Globus pallidus (tissue), 1 donor: ENCODE measurements around the gene MYCBP2.
"Not testable (repeated sequence)": the region's sequence is repeated elsewhere in the genome, so short reads cannot be mapped to it uniquely, and the experiment has no call there.

Experiments
- DNase-seq: peaks from one replicate; pipeline ENCODE4 v3.0.0-alpha.2; 2015; ENCODE audit warnings: low spot score

Gene MYCBP2

DNA sequence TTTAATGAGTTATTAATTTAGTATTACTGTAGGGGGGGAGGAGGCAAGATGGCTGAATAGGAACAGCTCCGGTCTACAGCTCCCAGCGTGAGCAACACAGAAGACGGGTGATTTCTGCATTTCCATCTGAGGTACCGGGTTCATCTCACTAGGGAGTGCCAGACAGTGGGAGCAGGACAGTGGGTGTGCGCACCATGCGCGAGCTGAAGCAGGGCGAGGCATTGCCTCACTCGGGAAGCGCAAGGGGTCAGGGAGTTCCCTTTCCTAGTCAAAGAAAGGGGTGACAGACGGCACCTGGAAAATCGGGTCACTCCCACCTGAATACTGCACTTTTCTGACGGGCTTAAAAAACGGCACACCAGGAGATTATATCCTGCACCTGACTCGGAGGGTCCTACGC is 127.9 kb downstream of the MYCBP2 start:
- DNase-seq = not testable (repeated sequence)

DNA sequence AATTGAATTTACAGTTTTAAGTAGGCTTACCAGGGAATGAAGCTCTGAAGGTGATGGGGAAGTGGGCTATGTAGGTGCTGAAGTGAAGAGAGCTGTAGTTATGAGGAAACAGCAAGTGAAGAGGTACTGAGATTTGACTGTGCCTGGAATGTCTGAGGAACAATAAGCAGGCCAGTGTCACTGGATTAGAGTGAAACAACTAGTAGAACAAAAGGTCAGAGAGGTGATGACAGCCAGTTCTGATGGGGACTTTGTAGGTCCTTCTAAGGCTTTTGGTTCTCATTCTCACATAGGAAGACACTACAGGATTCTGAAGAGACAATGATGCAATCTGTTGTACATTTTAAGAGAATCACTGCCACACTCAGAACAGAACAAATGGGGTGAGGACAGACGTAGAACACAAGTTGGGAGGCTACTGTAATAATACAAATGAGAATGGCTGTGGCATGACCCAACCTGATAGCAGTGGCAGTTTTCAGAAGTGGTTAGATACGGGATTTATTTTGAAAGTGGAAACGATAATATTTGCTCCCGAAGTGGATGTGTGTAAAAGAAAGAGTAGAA is 130.8 kb downstream of the MYCBP2 start:
- no peak for DNase-seq

DNA sequence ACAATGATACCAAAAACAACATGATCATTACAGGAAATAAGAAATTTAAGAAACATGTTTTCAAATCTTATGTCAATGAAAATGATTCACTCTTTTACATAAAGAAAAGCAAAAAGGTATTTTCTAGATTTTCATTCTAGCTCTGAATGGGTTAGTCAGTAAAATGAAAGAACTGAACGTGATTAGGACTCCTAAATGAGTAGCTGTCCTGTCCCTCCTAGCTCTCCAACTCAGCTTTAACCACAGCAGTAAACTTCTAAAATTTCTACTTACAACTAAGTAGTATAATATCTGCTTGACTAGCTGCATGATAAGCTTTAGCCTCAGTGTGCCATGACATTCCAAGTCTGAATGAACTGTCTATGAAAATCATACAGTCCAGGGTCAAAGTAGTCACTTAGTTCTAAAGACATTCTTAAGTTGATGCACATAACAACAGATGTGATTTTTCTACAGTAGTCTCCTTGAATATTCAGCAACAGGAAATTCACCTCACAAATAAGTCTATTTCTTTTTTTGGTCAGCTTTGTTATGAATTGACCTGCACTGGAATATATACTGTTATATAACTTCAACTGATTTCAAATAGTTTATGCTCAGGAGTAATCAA is 136.4 kb downstream of the MYCBP2 start:
- no peak for DNase-seq

DNA sequence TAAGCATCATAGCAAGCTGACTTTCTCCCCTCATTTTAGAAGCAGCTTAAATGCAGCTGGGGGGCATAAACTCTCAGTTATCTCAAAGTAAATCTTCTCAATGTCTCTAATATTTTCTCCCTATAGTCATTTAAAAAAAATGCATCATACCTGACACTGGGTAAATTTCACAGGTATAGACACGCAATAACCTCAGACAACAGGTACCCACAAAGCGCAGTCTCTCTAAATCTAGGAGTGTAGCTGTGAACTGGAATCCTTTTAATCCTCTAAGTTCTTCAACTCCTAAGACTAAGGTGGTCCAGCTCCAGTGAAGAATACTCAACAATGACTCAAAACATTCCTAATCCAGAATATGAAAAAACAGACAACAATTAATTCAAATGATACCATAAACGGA is 141.2 kb downstream of the MYCBP2 start:
- DNase-seq = no peak

DNA sequence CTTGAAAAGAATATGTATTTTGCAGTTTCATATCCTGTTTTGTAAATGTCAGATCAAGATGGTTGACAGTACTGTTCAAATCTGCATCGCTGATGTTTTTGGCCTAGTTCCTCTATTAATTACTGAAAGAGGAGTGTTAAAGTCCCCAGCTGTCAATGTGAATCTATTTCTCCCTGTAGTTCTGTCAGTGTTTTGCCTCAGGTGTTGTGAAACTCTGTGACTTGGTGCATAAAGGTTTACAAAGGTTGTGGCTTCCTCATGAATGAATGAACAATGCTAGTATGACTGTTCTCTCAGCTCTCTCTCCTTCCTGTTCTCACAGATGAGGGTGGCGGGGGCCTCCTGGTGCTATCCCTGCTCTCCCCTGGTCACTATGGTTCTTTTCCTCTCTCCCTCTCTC is 142.4 kb downstream of the MYCBP2 start:
- DNase-seq = no peak

DNA sequence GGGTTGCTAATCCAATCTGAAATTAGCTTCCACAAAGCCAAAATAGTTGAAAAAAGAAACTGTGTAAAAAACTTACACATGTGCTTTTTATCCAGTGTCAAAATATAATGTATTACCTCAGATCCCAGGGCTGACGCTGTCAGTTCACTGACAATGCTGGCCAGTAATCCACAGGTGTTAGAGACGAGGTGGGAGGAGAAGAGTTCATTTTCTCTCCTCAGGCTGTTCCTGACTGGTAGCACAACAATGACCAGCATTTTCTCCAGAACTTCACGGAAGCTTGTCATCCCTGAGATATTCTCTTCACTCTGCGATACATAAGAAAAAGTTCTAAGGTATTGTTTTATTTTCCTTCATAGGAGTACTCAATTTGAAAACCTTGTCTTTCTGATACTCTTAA is 146.9 kb downstream of the MYCBP2 start:
- DNase-seq = no peak

DNA sequence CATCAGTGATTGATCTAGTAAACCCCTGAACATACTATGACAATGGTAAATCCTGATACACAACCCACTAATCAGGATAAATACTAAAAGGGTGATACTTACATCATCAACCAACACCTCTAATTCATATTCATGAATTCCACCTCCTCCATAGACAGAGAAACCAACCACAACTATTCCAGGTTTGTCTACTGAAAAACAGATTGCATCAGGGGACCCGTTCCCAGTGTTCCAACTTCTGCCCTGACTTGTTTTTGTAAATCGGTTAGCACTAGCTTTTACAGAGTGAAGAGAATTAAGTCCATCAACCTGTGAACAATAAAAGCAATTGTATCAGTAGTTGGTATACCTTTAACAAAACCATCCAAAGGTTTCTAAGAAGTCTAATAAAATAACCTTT is 149.2 kb downstream of the MYCBP2 start:
- no peak for DNase-seq

DNA sequence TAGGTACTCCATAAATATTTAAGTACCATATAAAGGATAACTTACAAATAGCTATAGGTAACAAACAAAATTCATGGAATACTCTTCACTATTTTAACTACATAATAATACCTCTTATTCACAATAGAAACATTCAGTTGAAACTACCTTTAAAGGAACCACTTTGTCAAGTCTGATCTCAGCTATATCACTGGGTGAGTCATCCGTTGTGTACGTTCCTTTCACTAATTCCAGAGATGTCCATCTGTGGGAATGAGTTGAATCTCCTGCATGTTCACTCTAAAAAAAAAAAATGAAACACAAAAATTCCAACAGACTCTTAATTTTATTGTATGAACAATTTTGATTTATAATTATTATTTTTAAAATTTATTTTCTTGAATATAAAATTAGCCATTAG is 150.5 kb downstream of the MYCBP2 start:
- no peak for DNase-seq

DNA sequence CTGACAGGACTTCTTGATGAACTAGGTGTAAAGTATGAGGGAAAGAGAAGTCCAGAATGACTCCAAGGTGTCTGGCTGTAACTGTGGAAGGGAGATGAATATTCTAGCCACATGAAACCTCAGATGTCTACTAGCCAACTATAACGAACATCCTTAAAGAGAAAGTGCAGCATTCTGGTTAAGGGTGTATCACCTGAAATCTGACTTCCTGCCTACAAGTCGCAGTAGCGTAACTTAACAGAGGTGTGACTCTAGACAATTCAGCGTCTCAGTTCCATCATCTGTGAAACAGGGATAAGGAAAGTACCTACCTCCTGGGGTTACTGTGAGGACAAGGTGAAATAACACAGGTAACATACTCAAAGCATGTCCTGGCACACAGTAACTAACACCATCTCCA is 154.2 kb downstream of the MYCBP2 start:
- no peak for DNase-seq

DNA sequence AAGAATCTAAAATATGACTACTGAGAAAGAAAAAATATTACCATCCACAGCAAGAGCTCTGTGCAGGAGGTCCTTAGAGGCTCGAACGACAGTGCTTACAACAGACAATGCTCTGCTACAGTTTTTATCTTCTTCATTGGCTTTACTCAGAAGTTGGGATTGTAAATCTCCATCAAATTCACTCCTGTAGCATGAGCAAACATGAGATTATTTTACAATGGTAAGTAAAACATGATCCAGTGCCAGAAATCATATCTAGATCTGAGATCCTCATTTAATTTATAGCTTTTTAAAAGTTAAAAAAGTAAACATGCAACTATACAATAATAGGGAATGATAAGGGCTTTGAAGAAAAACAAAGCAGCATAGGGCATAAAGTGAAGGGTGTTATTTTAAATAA is 155.4 kb downstream of the MYCBP2 start:
- no peak for DNase-seq

DNA sequence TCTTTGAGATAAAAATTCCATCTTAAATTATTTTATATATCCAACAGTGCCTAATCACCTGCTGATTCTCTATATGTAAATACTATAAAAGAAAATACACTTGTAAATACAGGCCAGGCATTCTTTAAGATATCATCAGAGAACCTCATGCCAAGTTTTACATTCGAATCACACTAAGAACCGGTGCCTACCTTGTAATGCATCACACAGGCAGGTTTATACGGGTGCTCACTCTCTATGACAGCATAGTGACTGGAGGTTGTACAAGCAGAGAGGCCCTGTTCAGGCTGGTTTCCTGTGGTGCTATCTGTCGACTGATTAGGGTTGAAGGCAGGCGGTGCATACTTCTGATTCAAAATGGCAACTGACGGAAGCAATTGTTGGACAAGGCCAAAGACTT is 158.7 kb downstream of the MYCBP2 start:
- DNase-seq = no peak

DNA sequence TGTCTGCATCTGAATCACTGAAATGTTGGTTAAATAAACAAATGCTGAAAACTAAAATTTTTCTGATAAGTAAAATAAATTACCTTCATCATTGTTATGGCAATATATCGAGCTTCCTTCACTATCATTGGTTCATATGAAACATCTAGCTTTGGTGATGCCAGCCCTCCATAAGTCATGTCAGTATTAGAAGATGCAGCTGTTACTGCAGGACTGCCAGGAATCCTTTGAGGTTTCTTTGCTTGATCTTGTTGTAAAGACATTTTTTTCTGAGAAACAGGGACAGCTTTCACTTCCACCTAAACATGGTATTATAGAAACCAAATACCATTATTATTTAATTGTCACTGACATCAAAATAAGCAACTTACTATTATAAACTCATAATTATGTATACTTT is 176.2 kb downstream of the MYCBP2 start:
- DNase-seq = no peak

DNA sequence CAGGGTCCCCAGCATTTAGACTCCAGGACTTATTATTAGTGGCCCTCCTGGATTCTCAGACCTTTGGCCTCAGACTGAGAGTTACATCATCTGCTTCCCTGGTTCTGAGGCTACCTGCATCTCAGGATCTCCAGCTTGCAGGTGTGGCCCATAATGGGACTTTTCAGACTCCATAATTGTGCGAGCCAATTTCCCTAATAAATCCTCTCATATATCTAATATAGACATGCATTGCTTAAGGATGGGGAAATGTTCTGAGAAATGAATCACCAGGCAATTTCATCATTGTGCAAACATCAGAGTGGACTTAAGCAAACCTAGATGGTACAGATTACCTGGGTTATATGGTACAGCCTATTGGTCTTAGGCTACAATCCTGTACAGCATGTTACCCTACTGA is 183.5 kb downstream of the MYCBP2 start:
- DNase-seq = no peak

DNA sequence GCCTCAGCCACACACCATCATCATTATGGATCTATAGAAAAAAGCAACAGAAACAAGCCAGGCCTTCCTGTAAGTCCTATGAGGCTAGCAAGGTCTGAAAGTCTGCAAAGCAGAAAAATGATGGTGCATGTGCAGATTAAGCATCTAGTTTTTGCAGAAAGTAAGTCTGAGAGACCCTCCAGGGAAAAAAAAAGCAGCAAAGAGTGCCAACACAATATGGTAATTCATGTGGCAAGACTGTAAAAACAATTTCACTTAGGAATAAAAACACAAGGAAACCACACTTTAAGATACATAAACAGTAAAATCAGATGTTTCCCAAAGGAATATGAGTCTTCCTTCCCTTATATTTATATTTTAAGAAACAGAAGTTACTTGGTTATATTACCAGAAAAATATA is 187.6 kb downstream of the MYCBP2 start:
- no peak for DNase-seq

DNA sequence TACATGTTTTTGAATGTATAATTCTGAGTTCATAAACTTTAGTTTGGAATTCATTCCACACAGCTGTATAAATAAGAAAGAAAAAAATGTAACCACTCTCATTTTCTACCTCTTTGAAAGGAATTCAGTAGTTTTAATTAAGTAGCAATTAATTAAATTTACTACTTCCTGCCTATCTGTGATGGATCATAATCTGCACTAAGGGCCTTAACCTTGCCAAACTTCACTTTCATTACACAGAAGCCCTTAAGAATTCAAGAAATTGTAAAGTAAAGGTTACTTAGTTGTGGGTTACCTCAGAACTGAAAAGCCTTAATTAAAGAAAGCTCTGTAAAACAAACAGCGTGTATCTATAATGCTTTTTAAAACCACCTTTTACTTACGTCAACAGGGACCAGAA is 188.1 kb downstream of the MYCBP2 start:
- no peak for DNase-seq

DNA sequence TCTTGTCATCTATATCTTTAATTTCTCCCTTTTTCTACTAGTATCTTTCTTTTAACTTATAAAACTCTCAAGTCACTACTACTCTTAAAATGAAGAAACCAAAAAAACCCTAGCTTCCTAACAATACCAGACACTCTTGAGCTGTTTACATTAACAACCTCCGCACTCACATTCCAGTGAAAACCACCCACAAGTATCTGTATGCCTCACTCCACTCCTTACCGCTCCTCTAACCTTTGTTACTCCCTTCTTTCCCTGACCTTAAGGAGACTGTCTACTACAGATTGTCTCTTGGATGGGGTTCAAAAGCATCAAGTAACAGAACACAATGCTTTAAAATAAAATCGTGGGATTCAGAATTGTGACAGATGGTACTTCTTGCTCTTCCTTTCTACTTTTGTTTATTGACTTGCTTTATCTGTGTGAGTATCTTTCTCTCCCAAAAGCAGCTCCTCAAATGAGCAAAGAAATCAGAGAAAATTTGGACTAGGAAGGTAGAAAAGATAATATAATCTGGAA is 189.9 kb downstream of the MYCBP2 start:
- no peak for DNase-seq

DNA sequence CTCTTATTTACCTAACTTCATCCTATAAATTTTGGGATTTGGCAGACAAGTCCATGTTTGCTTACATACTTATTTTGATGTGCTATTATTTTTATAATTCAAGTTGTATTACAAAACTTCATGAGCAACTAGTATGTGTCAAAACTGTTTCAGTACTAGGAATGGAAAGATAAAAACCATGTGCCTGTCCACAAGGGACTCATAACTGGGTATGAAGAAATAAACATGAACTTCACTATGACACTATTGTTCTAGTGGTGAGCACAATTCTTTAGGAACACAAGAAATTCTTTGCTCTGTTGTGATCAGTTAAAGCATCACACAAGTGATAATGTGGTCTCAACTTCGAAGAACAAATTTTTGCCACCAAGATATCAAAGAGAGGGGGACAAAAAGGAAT is 202.5 kb downstream of the MYCBP2 start:
- DNase-seq = no peak

DNA sequence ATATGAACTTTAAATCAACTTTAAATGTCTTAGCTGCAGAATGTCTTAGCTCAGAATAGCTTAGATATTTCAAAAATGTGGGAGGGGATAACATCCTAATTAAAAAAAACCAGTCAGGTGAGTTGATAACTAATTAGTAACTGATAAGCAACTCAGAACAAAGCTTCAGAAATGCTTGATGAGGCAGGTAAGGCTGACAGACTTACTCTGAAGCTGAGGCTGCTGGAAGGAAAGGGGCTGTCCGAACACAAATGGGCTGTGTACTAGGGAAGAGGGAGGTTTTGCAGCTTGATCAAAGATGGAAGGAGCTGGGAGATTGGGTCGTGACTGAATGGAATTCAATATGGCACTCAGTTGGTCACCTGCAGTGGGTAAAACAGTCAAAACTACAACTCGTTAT is 208.8 kb downstream of the MYCBP2 start:
- DNase-seq = no peak

DNA sequence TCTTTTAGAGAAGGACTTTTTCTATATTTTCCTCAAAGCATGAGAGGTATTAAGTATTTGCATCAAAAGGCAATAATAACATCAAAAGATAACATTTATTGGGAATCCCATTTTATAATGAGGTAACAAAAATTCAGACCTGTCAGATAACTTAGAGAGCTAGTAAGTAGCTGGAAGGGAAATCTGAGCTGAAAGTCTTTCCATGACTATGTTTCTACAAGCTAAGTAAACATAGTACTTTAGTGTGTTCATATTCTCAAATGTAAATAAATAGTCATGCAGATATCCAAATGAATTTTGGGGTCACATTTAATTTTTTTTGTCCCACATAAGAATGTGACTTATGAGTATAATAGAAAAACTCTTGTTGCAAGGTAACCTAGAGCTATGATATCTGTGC is 212.6 kb downstream of the MYCBP2 start:
- DNase-seq = no peak

DNA sequence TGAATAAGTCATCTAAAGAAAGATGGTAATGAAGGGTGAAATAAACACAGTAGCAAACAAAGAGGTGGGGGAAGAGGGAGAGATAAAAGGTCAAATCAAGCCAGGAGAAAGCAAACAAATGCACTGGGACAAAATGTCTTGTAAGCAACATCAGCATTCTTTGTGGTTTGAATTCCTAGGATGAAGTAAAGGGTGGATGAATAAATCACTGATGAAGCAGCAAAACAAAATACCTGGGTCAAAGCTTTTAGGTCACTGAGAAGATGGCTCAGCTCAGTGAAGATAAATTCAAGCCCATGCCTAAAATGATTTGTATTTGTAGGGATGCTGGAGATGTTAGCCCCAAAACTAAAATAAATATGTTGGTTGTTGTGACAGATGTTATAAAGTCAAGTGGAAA is 213.4 kb downstream of the MYCBP2 start:
- no peak for DNase-seq

DNA sequence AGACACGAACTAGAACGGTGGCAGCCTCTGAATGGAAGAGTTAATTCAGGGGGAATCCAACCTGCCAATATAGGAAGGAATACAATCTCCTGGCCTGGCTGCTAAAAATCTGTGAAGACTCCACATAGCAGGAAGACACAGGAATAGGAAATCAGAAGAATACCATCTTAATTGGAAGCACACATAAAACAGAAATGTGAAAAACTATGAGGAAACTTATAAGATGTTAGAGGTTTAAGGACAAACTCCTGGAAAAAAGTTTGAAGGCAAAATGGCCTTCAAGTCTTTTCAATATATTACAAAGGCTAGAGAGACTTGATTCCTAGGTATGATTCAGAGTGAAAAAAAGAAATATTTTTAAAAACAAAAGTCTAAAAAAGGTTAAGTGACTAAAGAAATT is 221.8 kb downstream of the MYCBP2 start:
- no peak for DNase-seq

DNA sequence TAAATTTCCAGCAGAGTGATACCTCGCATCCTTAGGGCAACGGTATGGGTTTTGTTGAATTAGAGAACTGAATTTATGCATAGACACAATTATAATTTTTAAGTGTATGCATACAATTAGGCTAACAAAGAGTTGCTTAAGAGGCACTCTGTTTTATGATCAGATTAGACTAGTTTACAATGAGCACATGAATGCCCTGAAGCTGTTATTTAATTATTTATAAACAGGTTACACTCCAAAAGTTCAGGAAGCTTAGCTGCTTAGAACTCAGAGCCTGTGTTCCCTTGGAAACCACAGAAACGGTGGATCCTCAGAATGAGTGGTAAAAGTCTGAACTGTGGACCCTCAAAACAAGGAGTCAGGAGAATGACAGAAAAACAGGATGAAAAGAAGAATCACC is 227.5 kb downstream of the MYCBP2 start:
- DNase-seq = no peak

DNA sequence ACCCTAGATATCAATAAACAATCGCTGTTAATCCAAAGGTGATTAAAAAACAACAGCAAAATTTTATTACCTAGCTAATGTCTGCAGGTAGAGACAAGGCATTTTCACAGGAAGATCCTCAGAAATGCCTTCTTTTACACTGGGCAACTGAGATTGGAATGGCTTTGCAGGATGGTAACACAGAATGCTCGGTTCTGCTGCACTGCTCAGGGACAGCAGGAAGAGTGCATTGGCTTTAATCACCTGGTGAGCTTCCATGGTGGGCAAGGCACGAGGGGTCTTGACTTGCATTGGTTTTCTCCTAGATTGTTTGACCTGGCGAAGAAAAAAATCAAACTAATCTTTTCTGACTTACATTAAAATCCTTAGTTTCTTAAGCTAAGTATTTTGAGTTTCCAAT is 231.6 kb downstream of the MYCBP2 start:
- no peak for DNase-seq

DNA sequence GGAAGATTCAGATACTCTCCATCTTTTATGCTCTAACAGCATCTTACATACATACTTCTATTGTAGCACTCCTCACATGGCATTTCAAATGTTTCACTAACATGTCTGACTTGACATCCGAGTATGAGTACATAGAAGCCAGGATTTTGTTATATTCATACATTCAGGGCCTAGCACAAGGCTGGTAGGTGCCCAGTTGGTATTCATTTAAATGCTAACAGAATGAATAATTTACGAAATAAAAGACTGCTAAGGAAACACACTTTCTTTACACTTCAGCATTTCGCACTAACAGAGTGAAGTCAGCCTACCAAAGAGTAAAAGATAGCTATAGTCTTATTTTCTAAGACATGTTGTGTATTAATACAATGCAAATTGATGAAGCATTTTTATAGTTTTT is 232.1 kb downstream of the MYCBP2 start:
- no peak for DNase-seq
